Activated CD4-positive, CD25-positive, alpha-beta regulatory T cell treated with anti-CD3 and anti-CD28 coated beads, Interleukin-2, amount 50 U/mL, for 72 hours (primary cell): Measurements from ENCODE around the gene CREB5.

ENCODE experiments used
- DNase-seq: peaks from one replicate; pipeline ENCODE4 v3.0.0; 2021

Gene CREB5

GRCh38 chr7:28554802-28555471 lies 142.6 kb downstream of the CREB5 start:
- no peak for DNase-seq

- DNase-seq, result no peak
These were observed 143.7 kb downstream of the CREB5 start for GRCh38 chr7:28556025-28556424.

GRCh38 chr7:28556671-28557070 lies 144.4 kb downstream of the CREB5 start:
- no peak for DNase-seq

- DNase-seq, result no peak
These were observed 145.9 kb downstream of the CREB5 start for GRCh38 chr7:28558236-28558635.

- no peak for DNase-seq
These were observed 148.4 kb downstream of the CREB5 start for GRCh38 chr7:28560767-28561166.

GRCh38 chr7:28564033-28564432 lies 151.7 kb downstream of the CREB5 start:
- no peak for DNase-seq

- no peak for DNase-seq
These were observed 152.5 kb downstream of the CREB5 start for GRCh38 chr7:28564755-28565374.

GRCh38 chr7:28565980-28566379 lies 153.7 kb downstream of the CREB5 start:
- DNase-seq, result no peak

- no peak for DNase-seq
These were observed 158.0 kb downstream of the CREB5 start for GRCh38 chr7:28570113-28570969.

- DNase-seq, result no peak
These were observed 158.6 kb downstream of the CREB5 start for GRCh38 chr7:28570970-28571288.

- no peak for DNase-seq
These were observed 159.1 kb downstream of the CREB5 start for GRCh38 chr7:28571405-28571804.

GRCh38 chr7:28572321-28573058 lies 160.2 kb downstream of the CREB5 start:
- no peak for DNase-seq

- no peak for DNase-seq
These were observed 160.8 kb downstream of the CREB5 start for GRCh38 chr7:28573059-28573553.

- no peak for DNase-seq
These were observed 161.5 kb downstream of the CREB5 start for GRCh38 chr7:28573651-28574301.

- no peak for DNase-seq
These were observed 162.9 kb downstream of the CREB5 start for GRCh38 chr7:28575241-28575643.

- DNase-seq, result no peak
These were observed 164.3 kb downstream of the CREB5 start for GRCh38 chr7:28576656-28577055.

- no peak for DNase-seq
These were observed 167.3 kb downstream of the CREB5 start for GRCh38 chr7:28579571-28579970.

- DNase-seq, result no peak
These were observed 168.3 kb downstream of the CREB5 start for GRCh38 chr7:28580665-28581064.

GRCh38 chr7:28581351-28581750 lies 169.0 kb downstream of the CREB5 start:
- DNase-seq, result no peak

- no peak for DNase-seq
These were observed 169.9 kb downstream of the CREB5 start for GRCh38 chr7:28582226-28582625.

- no peak for DNase-seq
These were observed 171.9 kb downstream of the CREB5 start for GRCh38 chr7:28584235-28584634.

- DNase-seq, result no peak
These were observed 174.4 kb downstream of the CREB5 start for GRCh38 chr7:28586736-28587135.

- no peak for DNase-seq
These were observed 174.9 kb downstream of the CREB5 start for GRCh38 chr7:28587211-28587610.
